ENCODE results near the gene PLCH1.

- TF ChIP-seq CTCF (conservative IDR thresholded peaks at IDR 0.05) (no peak), EZH2 (IDR thresholded peaks at IDR 0.05; ENCODE audit: low read depth) (no peak)
Measured at GRCh38 chr3:155629056-155629455, 115.8 kb downstream of the PLCH1 start.
